Measurements from ENCODE around the gene DNAJB9.
A peak's percentile ranks its signal among the peaks of the same experiment; 100 is the strongest.

The DNAJB9 gene

GRCh38 chr7:108557191-108557590 is 12.5 kb upstream of the DNAJB9 start:
- TF ChIP-seq CTCF (conservative IDR thresholded peaks at IDR 0.05; ENCODE audit: low read length), result no peak
- DNase-seq (ENCODE audit: low read depth), result no peak

GRCh38 chr7:108557617-108558016 is 12.1 kb upstream of the DNAJB9 start:
- TF ChIP-seq CTCF (conservative IDR thresholded peaks at IDR 0.05; ENCODE audit: low read length), result no peak
- no peak overlapping the region for H3K4me3 ChIP-seq (ENCODE audit: low read length)
- no peak for DNase-seq (ENCODE audit: low read depth)

More at GRCh38 chr7:108557191-108557590, 12.5 kb upstream of the DNAJB9 start:
- no peak overlapping the region for H3K4me3 ChIP-seq (ENCODE audit: low read length)

- TF ChIP-seq CTCF (conservative IDR thresholded peaks at IDR 0.05; ENCODE audit: low read length), result no peak
- no peak for DNase-seq (ENCODE audit: low read depth)
- H3K4me3 ChIP-seq (ENCODE audit: low read length), result no peak overlapping the region
Measured at GRCh38 chr7:108559253-108559652, 10.4 kb upstream of the DNAJB9 start.

- DNase-seq (ENCODE audit: low read depth), result peak; percentile 33
- no peak for TF ChIP-seq CTCF (conservative IDR thresholded peaks at IDR 0.05; ENCODE audit: low read length)
- H3K4me3 ChIP-seq (ENCODE audit: low read length), result no peak overlapping the region
Measured at GRCh38 chr7:108561047-108561619, 8.5 kb upstream of the DNAJB9 start.

GRCh38 chr7:108565987-108566386 is 3.7 kb upstream of the DNAJB9 start:
- no peak overlapping the region for H3K4me3 ChIP-seq (ENCODE audit: low read length)
- DNase-seq (ENCODE audit: low read depth), result no peak
- no peak for TF ChIP-seq CTCF (conservative IDR thresholded peaks at IDR 0.05; ENCODE audit: low read length)

GRCh38 chr7:108568801-108569380 is 783 bp upstream of the DNAJB9 start:
- no peak for DNase-seq (ENCODE audit: low read depth)
- peak overlapping the region; percentile 78 for H3K4me3 ChIP-seq (ENCODE audit: low read length)
- no peak for TF ChIP-seq CTCF (conservative IDR thresholded peaks at IDR 0.05; ENCODE audit: low read length)

- TF ChIP-seq CTCF (conservative IDR thresholded peaks at IDR 0.05; ENCODE audit: low read length), result no peak
- peak; percentile 29 for DNase-seq (ENCODE audit: low read depth)
- peak overlapping the region; percentile 85 for H3K4me3 ChIP-seq (ENCODE audit: low read length)
Measured at GRCh38 chr7:108570146-108570755, 577 bp downstream of the DNAJB9 start.
